HG03108 (cell line): ENCODE results near the gene GALNT6.

Experiments
- ATAC-seq: cut with Tn5 transposase; IDR thresholded peaks from one replicate; pipeline ENCODE4 v1.9.1; 2021; ENCODE audit warnings: moderate library complexity; ENCODE audit not compliant: unreplicated experiment

The GALNT6 gene

DNA sequence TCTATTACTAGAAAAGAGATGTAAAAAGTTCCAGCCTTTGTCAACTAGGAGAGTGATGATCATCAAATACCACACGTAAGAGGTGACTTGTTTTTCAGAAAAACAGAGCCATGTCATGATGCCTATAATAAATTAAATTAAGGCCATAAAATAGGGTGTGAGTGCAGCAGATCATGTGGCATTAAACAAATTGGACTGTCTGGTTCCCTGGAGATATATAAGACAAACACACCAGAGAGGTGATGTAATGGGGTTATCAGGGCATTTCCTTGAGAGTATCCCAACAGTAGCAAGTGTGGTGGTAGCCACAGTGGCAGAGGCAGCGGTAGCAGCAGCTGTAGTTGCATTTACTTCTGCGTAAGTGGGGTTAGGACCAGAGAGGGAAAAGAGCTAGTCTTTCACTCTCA lies 14.6 kb upstream of the GALNT6 start:
- no peak for ATAC-seq

DNA sequence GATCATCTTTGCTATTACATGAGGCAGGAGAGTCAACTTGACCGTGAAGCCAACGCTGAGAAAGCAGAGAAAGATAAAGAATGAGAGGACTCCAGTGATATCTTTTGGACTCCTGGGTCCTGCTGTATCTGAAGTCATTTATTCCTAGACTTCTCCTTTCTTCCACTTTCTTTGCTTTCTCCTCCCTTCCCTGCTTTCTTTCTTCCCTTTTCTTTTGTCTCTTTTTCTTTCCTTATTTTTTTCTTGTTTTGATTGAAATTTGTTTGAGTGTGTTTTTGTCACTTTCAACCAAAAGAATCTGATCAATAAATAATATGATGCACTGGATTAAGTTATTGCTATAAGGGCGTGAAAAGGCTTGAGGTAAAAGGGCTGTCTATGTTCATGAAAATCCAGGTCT lies 13.4 kb upstream of the GALNT6 start:
- no peak for ATAC-seq

DNA sequence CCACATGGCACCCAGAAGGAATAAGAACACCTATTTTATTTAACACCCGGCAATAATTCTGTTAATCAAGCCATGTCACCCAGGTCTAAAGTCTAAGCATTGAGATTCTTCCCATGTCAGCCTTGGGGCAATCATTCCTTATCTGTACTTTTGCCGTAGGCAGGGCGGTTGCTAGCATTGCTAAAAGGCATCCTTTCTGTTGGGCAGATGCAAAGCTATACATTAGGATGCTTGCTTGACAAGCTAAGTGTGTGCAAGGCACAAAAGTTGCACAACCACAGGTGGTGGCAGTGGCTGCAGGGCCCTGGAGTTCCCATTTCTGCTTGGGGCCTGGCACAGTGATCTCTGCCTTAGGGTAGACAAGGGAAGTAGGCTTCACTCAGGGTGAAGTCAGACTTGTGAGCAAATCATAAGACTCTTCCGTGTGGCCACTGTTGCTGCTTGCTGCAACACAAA lies 12.5 kb upstream of the GALNT6 start:
- ATAC-seq = no peak

DNA sequence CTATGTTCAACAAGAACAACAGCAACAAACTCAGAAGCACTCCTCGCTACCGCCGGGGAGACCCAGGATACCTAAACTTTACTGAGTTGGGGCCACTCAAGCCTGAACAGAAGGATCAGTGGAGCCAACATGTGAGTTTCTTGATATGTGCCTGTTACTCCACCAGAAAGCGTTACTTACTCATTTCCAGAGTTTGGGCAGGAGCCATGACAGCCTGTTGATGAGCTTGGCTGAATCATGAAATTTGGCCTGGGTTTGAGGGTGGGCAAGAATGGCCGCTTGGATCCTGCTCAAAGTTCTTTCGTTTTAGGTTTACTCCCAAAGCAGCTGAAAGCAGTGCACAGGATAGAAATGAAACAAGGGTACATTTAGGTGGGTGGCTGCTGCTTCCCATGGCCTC lies 12.0 kb upstream of the GALNT6 start:
- no peak for ATAC-seq

DNA sequence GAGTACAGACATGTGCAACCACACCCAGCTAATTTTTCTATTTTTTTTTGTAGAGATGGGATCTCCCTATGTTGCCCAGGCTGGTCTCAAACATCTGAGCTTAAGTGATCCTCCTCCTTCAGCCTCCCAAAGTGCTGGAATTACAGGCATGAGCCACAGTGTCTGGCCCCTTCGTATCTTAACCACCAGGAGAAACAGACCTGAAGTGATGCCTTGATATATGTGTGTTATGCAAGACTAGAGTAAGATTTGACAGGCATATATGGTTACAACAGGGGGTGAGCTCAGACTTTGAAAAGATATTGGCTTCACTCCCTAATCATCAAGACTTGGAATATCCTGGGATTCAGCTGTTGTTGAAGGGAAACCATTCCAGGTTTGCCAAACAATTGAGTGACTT lies 10.7 kb upstream of the GALNT6 start:
- no peak for ATAC-seq

DNA sequence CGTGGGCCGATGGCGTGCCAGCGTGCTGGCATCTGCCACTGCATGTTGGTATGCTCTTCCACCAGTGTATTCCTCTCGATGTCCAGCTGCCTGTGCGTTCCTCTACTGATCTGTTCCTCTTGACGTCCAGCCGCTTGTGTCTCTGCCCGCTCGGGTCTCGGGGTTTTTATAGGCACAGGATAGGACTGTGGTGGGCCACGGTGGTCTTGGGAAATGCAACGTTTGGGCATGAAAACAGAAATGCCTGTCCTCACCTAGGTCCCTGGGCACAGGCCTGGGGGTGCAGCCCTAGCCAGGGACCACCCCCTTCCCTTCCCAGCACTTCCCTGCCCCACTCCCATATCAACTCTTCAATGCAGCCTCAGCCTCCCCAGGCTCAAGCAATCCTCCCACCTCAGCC lies 10.3 kb upstream of the GALNT6 start:
- ATAC-seq = no peak

DNA sequence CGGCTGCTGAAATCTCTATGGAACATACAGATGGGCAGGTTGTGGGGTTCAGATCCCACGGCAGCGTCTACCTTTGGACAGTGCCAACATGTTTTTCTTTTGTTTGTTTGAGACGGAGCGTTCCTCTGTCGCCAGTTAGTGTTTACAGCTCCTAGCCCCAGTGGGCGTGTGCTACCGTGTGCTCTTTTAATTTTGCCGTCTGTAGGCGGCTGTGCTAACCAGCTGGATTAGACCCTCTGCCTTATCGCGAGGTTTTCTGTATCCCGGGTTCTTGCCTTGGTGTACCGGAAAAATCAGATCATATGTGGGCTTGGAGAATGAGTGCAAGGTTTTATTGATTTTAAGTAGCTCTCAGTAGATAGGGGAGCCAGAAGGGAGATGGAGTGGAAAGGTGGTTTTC lies 9.8 kb upstream of the GALNT6 start:
- ATAC-seq = no peak

DNA sequence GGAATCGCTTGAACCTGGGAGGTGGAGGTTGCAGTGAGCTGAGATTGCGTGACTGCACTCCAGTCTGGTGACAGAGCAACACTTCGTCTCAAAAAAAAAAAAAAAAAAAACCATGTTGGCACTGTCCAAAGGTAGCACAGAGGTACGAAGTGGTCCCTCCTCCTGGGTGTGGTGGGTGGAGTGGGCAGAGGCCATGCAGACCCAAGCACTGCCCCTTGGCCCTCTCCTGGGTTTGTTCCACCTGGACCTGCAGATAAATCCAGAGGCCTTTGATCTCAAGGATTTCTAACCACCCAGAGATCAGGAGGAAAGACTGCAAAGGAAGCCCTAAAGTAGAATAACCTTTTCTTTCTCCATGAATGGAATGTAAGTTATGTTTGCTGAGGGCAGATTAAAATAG lies 8.7 kb upstream of the GALNT6 start:
- no peak for ATAC-seq

DNA sequence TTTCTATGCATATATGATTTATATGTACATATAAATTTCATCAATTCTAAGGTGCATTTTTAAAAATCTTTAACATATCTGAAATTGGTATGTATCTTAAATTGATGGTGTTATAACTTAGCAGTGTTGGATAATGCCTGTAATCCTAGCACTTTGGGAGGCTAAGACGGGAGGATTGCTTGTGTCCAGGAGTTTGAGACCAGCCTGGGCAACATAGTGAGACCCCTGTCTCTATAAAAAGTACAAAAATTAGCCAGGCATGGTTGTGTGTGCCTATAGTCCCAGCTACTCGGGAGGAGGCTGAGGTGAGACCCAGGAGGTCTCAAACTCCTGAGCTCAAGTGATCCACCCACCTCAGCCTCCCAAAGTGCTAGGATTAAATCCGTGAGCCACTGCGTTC lies 6.5 kb upstream of the GALNT6 start:
- ATAC-seq = no peak

DNA sequence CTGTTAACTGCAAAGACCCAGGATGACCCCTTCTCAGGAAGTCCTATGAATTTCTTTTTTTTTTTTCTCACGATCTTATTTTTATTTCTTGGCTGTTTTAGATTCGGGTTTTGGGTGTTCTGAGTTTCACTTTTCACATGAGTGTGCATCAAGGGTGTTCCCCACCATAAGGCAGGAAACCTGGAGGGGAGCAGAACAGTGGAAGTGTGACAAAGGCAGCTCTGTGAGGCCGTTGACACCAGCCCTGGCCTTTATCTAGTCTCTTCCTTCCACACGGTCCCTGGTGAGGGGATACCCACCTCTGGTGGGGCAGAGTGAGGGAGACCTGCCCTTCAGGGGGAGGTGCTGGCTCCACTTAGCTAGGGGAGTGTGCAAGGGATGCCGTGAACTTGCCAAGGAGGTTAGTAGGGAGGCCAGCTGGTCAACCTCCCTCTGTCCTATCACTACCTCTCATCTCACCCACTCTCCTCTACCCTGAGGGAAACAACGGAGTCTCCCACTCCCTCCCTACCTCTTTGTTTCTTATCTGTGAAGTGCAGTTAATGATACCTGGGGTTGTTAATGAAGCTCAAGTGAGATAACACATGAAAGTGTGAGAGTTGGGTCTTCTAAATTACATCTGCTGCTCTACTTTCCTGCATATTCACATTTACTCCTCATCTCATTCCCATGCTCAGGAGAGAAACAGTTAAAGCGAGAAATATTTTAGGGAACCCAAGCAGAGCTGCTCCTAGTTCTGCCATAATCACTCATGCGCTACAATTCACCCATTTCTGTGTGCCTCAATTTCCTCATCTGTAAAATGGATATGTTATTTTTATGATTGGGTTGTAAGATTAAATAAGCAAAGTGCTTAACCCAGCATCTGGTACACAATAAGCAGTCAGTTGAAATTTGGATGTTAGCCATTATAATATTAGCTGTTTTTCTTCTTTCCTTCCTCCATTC lies 4.4 kb upstream of the GALNT6 start:
- ATAC-seq = peak; percentile 44

DNA sequence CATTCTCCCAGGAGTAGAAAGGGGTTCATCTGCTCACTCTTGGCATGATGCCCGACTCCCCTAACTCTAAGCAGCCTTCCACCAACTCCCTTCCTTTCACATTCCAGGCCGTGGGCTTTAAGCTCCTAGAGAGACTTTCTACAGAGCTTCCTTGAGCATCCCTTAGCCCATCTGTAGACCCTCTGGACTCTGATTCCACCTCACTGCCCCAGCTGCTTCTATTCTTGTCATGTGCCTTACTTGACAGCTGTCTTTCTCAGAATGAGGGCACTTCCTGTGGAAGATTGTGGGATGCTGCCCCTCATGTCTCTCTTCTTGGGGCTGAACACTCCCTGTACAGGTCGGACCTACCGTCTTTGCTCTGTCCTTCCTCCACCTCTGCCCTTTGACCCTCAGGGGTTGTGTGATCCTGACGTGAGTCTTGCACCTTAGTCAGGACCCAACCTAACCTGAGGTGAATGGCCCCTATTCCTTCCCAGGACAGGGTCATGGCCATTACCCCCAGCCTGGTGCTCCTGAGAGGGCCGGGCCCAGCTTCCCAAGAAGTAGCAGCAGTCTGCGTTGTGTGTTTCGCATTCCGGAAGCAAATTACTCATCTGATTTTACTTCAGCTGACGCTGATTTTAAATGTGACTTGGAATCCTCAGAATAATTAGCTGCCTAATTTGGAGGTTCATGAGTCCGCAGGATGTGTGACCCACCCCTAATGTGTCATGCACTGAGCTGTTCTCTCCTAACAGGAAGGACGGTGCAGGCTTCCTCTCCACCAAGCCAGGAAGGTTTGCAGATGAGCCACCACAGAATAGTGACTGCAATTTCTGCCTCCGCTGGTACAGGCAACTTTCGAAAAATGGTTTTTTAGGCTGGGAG lies 2.7 kb upstream of the GALNT6 start:
- ATAC-seq = no peak

DNA sequence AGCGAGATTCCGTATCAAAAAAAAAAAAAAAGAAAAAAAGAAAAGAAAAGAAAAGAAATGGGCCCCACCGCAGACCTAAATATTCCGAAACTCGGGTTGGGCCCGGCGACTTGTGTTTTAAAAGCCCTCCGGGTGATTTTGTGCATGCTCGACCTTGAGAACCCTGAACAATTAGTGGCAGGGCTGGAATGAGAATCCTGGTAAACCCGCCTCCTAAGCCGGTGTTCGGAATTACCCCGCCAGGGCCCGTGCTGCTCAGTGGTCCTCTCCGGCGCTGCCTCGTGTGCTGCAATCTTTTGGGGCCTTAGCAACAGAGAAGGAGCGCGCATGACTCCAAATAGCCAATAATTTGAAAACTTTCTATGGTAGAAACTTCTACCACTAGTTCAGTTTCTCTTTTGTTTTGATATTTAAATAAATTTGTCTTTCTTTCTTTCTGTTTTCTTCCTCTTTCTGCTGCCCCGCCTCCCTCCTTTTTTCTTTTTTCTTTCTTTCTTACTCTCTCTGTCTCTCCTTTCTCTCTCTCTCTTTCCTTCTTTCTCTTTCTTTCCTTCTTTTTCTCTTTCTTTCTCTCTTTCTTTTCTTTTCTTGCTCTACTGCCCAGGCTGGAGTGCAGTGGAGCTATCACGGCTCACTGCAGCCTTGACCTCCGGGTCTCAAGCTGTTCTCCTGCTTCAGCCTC lies 1.5 kb upstream of the GALNT6 start:
- no peak for ATAC-seq

DNA sequence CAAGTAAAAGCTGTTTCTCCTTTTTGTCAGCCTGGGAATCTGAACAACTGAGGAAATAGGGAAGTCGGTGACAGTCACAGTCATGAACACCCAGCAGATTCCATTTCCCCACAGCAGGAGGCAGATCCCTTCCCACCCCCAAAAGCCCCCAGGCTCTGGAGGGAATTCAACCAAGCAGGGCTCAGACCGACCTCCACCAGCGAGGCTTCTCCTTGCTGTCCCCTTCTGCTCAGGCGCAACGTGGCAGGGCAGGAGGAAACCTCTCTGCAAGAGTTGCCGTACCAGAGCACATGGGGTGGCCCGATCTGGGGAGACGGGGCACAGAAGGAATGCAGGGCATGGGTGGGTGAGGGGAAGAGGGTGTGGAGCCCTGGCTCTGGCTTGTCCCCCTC lies 319 bp downstream of the GALNT6 start:
- no peak for ATAC-seq

DNA sequence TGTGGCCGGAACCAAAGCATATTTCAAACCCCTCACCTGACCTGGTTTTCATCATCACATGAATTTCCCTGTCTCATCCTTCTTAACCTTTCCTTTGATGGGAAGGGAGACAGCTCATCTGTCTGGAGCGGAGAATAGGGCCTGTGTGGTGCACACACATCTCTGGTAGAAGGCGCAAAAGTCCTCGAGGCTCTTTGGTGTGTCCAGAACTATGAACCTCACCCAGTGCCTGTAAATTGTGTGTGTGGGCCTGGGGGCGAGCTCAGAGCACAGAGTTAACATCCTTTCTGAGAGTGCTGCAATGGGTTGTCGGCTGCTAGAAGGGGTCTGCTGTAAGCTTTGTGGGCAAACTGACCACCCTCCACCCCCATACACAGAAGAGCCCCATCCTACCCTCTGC lies 749 bp downstream of the GALNT6 start:
- ATAC-seq = no peak

DNA sequence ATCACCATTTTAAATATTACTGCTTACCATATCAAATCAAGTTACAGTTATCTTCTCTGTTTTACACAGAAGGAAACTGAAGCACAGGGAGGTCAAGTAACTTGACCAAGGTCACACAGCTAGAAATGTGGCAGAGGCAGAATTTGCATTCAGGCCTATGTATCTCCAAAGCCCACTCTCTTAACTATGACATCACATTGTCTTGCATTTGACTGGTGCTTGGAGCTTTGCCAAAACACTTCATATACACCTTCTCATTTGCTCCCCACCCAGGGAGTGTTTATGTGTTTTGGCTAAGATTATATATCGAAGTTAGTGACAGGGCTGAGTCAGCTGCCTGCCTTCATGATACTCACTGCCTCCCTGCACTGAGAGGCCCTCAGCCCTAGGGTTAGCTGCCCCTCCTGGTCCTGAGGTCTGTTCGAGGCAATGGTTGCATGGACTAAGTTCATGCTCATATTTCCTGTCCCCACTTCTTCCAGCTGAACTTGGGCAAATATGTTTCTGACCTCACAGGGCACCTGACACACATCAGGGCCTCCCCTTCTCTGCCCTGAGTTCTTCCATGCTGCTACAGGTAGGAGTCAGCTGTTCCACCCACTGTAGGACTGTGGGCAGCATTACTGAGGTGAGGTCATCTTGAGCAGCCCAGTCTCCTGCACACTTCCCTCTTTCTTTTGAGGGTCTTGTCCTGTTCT lies 1.8 kb downstream of the GALNT6 start:
- no peak for ATAC-seq

DNA sequence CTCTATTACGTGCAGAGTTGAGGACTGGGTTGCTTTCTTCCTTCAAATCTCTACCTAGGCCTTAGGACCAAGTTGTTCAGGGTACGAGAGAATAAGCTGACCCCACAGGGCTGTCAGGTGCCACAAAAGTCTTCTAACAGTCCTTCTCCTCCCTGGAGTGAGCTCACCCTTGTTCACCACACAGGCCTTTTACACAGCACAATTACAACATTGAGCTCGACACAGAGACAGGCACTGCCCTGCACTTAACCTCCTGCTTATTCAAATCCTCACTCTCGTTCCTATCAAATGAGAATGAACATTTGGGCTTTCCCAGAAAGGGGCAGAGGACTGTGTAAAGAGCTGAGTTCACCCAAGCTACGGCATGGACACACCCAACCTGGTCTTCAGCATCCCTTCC lies 2.4 kb downstream of the GALNT6 start:
- no peak for ATAC-seq

DNA sequence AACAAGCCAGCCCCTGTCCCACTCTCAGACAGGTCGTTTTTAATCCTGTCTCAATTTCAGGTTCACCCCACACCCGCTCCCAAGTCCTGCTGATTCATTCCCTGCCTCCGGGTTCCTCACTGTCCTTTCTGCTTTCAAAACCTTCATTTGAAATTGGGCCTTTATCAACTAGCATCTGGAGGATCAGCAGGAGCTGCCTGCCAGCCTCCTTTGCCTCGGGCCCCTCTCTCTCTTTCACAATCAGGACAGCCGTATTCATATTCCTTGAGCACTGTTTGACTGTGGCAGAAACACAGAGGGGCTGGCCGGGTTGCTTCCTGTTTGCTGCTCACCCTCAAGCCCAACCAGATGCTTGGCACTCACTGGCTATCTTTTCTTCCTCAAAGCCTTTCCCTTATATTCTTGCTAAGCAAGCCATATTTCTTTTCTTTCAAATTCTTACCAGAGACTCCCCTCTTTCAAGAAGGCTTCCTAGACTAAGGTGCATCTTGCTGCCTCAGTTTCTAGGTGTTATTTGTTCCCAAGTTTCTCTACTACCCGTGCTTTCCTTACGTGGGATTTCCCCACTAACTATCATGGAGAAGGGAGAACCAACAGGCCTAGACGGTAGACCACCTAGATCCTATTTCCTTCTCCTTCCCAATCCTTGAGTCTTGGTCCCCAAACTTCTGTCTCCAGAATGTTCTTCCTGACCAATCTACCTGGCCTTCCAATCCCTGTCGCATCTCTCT lies 3.0 kb downstream of the GALNT6 start:
- ATAC-seq = no peak

DNA sequence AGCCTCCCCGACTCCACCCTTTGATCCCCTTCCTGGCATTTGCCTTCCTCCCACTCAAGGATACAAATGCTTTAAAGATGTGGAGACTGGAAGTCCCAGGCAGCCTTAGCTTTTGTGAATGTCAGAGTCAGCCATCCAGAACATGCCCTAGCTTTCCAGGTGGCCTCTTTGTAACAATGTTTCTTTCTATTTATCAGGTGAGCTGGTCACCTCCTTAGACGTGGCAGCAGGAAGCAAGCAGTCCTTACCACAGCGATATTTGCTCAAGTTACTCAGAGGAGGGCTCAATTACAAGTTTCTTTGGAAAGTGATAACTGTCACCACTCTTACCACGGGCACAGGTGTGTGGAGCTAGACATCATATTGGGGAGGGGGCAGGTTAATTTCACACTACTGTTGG lies 4.9 kb downstream of the GALNT6 start:
- ATAC-seq = no peak

DNA sequence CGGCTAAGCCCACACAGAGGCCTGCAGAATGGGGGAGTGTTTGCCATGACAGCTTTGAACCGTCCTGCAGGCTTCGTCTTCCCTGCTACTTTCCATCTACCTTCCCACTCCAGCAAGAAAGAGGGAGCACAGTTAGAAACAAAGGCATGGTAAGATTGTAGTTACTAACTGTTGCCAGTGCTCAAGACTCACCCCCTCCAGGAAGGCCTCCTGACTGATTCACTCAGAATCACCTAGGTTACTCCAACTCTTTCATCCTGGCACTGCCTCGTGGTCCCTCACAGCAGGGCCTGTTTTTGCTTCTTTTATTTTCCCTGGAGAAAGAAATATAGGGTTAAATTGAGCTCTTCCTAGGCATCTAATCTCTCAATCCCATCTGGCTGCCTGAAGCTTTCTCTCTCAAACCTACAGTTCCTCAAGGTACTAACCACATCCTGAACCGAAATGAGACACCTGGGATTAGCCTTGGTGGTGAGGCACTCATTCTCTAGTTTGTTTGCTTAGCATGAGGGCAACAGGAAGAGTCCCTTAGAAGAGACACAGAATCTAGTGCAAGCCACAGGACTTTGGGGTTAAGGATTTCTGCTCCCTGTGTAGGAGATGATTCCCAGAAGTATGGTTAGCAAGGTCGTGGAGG lies 7.8 kb downstream of the GALNT6 start:
- no peak for ATAC-seq

DNA sequence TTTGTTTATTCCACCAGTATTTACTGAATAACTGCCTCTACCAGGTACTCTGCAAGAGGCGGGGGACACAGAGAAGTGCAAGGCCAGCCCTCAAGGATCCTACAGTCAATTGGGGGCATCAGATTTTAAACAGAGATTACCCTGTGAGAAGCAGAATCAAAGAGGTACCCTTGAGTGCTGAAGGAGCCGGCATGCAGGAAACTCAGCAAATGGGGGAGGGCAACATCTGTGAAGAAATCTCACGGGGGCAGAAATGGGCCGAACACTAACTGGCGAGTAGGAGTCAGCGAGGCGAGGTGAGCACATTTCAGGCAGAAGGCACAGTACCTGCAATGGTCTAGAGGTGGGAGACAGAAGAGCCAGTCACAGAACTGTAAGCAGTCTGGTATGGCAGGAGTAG lies 9.0 kb downstream of the GALNT6 start:
- ATAC-seq = no peak
